Measurements from ENCODE around the gene SLC43A1. TPM values are rescaled to one million over a fixed set of nuclear protein-coding genes. Genes with fewer than 3 reads are reported as not detected.

SLC43A1 gene
- total RNA-seq, 2 experiments from 2014 or later = 24.6 to 25.8 TPM

GRCh38 chr11:57479911-57480310 lies 35.6 kb downstream of the SLC43A1 start:
- peaks cover 3% of the 10 kb centered on the region for H3K36me3 Mint-ChIP-seq
- H3K27me3 Mint-ChIP-seq = peaks cover 55% of the 10 kb centered on the region
- H3K27ac Mint-ChIP-seq = no peak overlapping the region
- H3K9me3 Mint-ChIP-seq (ENCODE audit: low read depth) = no peaks in the 10 kb centered on the region
- H3K4me3 Mint-ChIP-seq = no peak overlapping the region
- CTCF ChIA-PET = interaction anchor here (1.4 to 9.5 kb wide), 6 partner anchors 13 to 134 kb away, joined by 3 to 102 read pairs (median 37); partner anchors contain the start of genes RTN4RL2 and TIMM10
- DNase-seq (no peak), ATAC-seq (no peak)
- H3K4me1 Mint-ChIP-seq = peaks cover 19% of the 10 kb centered on the region

GRCh38 chr11:57479021-57479663 lies 36.4 kb downstream of the SLC43A1 start:
- no peaks in the 10 kb centered on the region for H3K9me3 Mint-ChIP-seq (ENCODE audit: low read depth)
- no peak for ATAC-seq
- H3K4me3 Mint-ChIP-seq = no peak overlapping the region
- CTCF ChIA-PET = interaction anchor here (0.7 to 9.5 kb wide), 8 partner anchors 14 to 136 kb away, joined by 3 to 79 read pairs (median 4); partner anchors contain the start of genes RTN4RL2 and TIMM10
- no peaks in the 10 kb centered on the region for H3K36me3 Mint-ChIP-seq
- no peak overlapping the region for H3K27ac Mint-ChIP-seq
- peaks cover 26% of the 10 kb centered on the region for H3K4me1 Mint-ChIP-seq
- no peak for DNase-seq
- peaks cover 56% of the 10 kb centered on the region for H3K27me3 Mint-ChIP-seq

- CTCF ChIA-PET = interaction anchor here (1.1 to 9.5 kb wide), 11 partner anchors 16 to 167 kb away, joined by 3 to 79 read pairs (median 4); partner anchors contain the start of genes RTN4RL2, SLC43A1 and TIMM10
Observed at GRCh38 chr11:57477507-57478189, 37.9 kb downstream of the SLC43A1 start.

GRCh38 chr11:57476757-57477506 lies 38.6 kb downstream of the SLC43A1 start:
- peaks cover 44% of the 10 kb centered on the region for H3K27me3 Mint-ChIP-seq
- no peaks in the 10 kb centered on the region for H3K9me3 Mint-ChIP-seq (ENCODE audit: low read depth)
- H3K36me3 Mint-ChIP-seq = no peaks in the 10 kb centered on the region
- H3K4me3 Mint-ChIP-seq = peak overlapping the region; percentile 55
- peak overlapping the region; percentile 17 for H3K27ac Mint-ChIP-seq
- peaks cover 29% of the 10 kb centered on the region for H3K4me1 Mint-ChIP-seq
- peak; percentile 54 for ATAC-seq
- CTCF ChIA-PET = interaction anchor here (1.1 to 9.5 kb wide), 8 partner anchors 16 to 168 kb away, joined by 3 to 79 read pairs (median 5); partner anchors contain the start of genes RTN4RL2, SLC43A1 and TIMM10
- DNase-seq = no peak

More at GRCh38 chr11:57477507-57478189, 37.9 kb downstream of the SLC43A1 start:
- H3K27me3 Mint-ChIP-seq = peaks cover 49% of the 10 kb centered on the region
- DNase-seq (no peak), ATAC-seq (no peak)
- H3K4me1 Mint-ChIP-seq = peaks cover 29% of the 10 kb centered on the region
- H3K27ac Mint-ChIP-seq = no peak overlapping the region
- H3K36me3 Mint-ChIP-seq = no peaks in the 10 kb centered on the region
- H3K4me3 Mint-ChIP-seq = no peak overlapping the region
- H3K9me3 Mint-ChIP-seq (ENCODE audit: low read depth) = no peaks in the 10 kb centered on the region

- peak overlapping the region; percentile 3 for H3K27ac Mint-ChIP-seq
- H3K4me3 Mint-ChIP-seq = peak overlapping the region; percentile 55
- CTCF ChIA-PET = interaction anchor here (1.2 to 9.5 kb wide), 6 partner anchors 17 to 130 kb away, joined by 3 to 79 read pairs (median 16); partner anchors contain the start of genes RTN4RL2, SLC43A1 and TIMM10
- H3K36me3 Mint-ChIP-seq = no peaks in the 10 kb centered on the region
- no peaks in the 10 kb centered on the region for H3K9me3 Mint-ChIP-seq (ENCODE audit: low read depth)
- ATAC-seq (peak; percentile 24), DNase-seq (peak; percentile 57)
- peaks cover 37% of the 10 kb centered on the region for H3K27me3 Mint-ChIP-seq
- H3K4me1 Mint-ChIP-seq = peaks cover 29% of the 10 kb centered on the region
Observed at GRCh38 chr11:57476047-57476756, 39.3 kb downstream of the SLC43A1 start.

- CTCF ChIA-PET = interaction anchor here (1.1 to 9.5 kb wide), 7 partner anchors 15 to 169 kb away, joined by 8 to 79 read pairs (median 15); partner anchors contain the start of genes RTN4RL2 and TIMM10
- Mint-ChIP-seq H3K9me3 (ENCODE audit: low read depth) (no peaks in the 10 kb centered on the region), H3K4me1 (peaks cover 29% of the 10 kb centered on the region), H3K36me3 (no peaks in the 10 kb centered on the region), H3K27me3 (peaks cover 33% of the 10 kb centered on the region), H3K27ac (peak overlapping the region; percentile 36), H3K4me3 (peak overlapping the region; percentile 34)
- no peak for DNase-seq
- no peak for ATAC-seq
Observed at GRCh38 chr11:57475671-57476046, 39.8 kb downstream of the SLC43A1 start.

- CTCF ChIA-PET = interaction anchor here (0.7 to 4.4 kb wide), 9 partner anchors 9 to 169 kb away, joined by 3 to 63 read pairs (median 8); partner anchors contain the start of gene RTN4RL2
Observed at GRCh38 chr11:57475191-57475590, 40.3 kb downstream of the SLC43A1 start.

GRCh38 chr11:57474803-57475115 lies 40.7 kb downstream of the SLC43A1 start:
- no peak overlapping the region for H3K27ac Mint-ChIP-seq
- peaks cover 29% of the 10 kb centered on the region for H3K4me1 Mint-ChIP-seq
- peaks cover 33% of the 10 kb centered on the region for H3K27me3 Mint-ChIP-seq
- no peaks in the 10 kb centered on the region for H3K36me3 Mint-ChIP-seq
- CTCF ChIA-PET = interaction anchor here (0.7 to 4.4 kb wide), 9 partner anchors 9 to 170 kb away, joined by 3 to 63 read pairs (median 8); partner anchors contain the start of gene RTN4RL2
- H3K4me3 Mint-ChIP-seq = no peak overlapping the region
- no peaks in the 10 kb centered on the region for H3K9me3 Mint-ChIP-seq (ENCODE audit: low read depth)
- no peak for DNase-seq
- ATAC-seq = no peak

More at GRCh38 chr11:57475191-57475590, 40.3 kb downstream of the SLC43A1 start:
- H3K4me3 Mint-ChIP-seq = no peak overlapping the region
- H3K27me3 Mint-ChIP-seq = peaks cover 33% of the 10 kb centered on the region
- no peak overlapping the region for H3K27ac Mint-ChIP-seq
- no peak for DNase-seq
- H3K4me1 Mint-ChIP-seq = peaks cover 29% of the 10 kb centered on the region
- no peak for ATAC-seq
- no peaks in the 10 kb centered on the region for H3K36me3 Mint-ChIP-seq
- H3K9me3 Mint-ChIP-seq (ENCODE audit: low read depth) = no peaks in the 10 kb centered on the region

GRCh38 chr11:57474017-57474802 lies 41.3 kb downstream of the SLC43A1 start:
- Mint-ChIP-seq H3K9me3 (ENCODE audit: low read depth) (no peaks in the 10 kb centered on the region), H3K4me3 (no peak overlapping the region), H3K36me3 (no peaks in the 10 kb centered on the region), H3K27ac (peak overlapping the region; percentile 14), H3K4me1 (peaks cover 29% of the 10 kb centered on the region), H3K27me3 (peaks cover 30% of the 10 kb centered on the region)
- peak; percentile 78 for DNase-seq
- CTCF ChIA-PET = interaction anchor here (0.7 to 4.4 kb wide), 11 partner anchors 8 to 170 kb away, joined by 3 to 63 read pairs (median 8); partner anchors contain the start of gene RTN4RL2
- ATAC-seq = peak; percentile 78

GRCh38 chr11:57473285-57473841 lies 42.1 kb downstream of the SLC43A1 start:
- ATAC-seq (no peak), DNase-seq (no peak)
- Mint-ChIP-seq H3K27me3 (peaks cover 30% of the 10 kb centered on the region), H3K36me3 (no peaks in the 10 kb centered on the region), H3K9me3 (ENCODE audit: low read depth) (no peaks in the 10 kb centered on the region), H3K27ac (peak overlapping the region; percentile 53), H3K4me1 (peaks cover 29% of the 10 kb centered on the region), H3K4me3 (no peak overlapping the region)
- CTCF ChIA-PET = interaction anchor here (0.6 to 4.4 kb wide), 11 partner anchors 10 to 128 kb away, joined by 3 to 63 read pairs (median 7); partner anchors contain the start of genes RTN4RL2 and UBE2L6

- Mint-ChIP-seq H3K9me3 (ENCODE audit: low read depth) (no peaks in the 10 kb centered on the region), H3K4me1 (peaks cover 26% of the 10 kb centered on the region), H3K27me3 (peaks cover 17% of the 10 kb centered on the region), H3K4me3 (no peak overlapping the region), H3K27ac (no peak overlapping the region), H3K36me3 (no peaks in the 10 kb centered on the region)
- ATAC-seq (no peak), DNase-seq (no peak)
- CTCF ChIA-PET = interaction anchor here (1.6 to 4.4 kb wide), 3 partner anchors 14 to 53 kb away, joined by 3 to 63 read pairs (median 7); no protein-coding TSS in a partner anchor
Observed at GRCh38 chr11:57471496-57471895, 44.0 kb downstream of the SLC43A1 start.

All from activated CD8-positive, alpha-beta memory T cell treated with anti-CD3 and anti-CD28 coated beads, Interleukin-2, amount 10 ng/mL, durations not matched to agents 7 days and 5 days (primary cell).